Activated naive CD8-positive, alpha-beta T cell treated with anti-CD3 and anti-CD28 coated beads for 36 hours (primary cell): ENCODE data around the gene PPP2R5C. TPM values are rescaled to one million over a fixed set of nuclear protein-coding genes. Genes with fewer than 3 reads are reported as not detected.
A peak's percentile ranks its signal among the peaks of the same experiment; 100 is the strongest.

Experiments used
- DNase-seq: peaks from one replicate; pipeline ENCODE4 v3.0.0; 2021
- H3K27ac Mint-ChIP-seq: one replicate; pipeline ENCODE4 v1.8.0; 2022; ENCODE audit warnings: mild to moderate bottlenecking, moderate library complexity, mixed read lengths
- H3K27me3 Mint-ChIP-seq: one replicate; pipeline ENCODE4 v1.8.0; 2022; ENCODE audit warnings: mild to moderate bottlenecking, mixed read lengths
- H3K36me3 Mint-ChIP-seq: one replicate; pipeline ENCODE4 v1.8.0; 2021; ENCODE audit warnings: mild to moderate bottlenecking, mixed read lengths
- H3K4me1 Mint-ChIP-seq: one replicate; pipeline ENCODE4 v1.8.0; 2021; ENCODE audit warnings: mixed read lengths
- H3K4me3 Mint-ChIP-seq: one replicate; pipeline ENCODE4 v1.8.0; 2022; ENCODE audit warnings: mild to moderate bottlenecking, moderate library complexity, mixed read lengths
- H3K9me3 Mint-ChIP-seq: one replicate; pipeline ENCODE4 v1.8.0; 2022; ENCODE audit warnings: mixed read lengths
- total RNA-seq, 2 experiments: library from RNA; stranded (reverse); gene quantifications; one replicate each; pipeline ENCODE4 v1.2.3, GENCODE V29; 2021

PPP2R5C gene
- total RNA-seq, 2 experiments from 2014 or later: 209 to 221 TPM

DNA sequence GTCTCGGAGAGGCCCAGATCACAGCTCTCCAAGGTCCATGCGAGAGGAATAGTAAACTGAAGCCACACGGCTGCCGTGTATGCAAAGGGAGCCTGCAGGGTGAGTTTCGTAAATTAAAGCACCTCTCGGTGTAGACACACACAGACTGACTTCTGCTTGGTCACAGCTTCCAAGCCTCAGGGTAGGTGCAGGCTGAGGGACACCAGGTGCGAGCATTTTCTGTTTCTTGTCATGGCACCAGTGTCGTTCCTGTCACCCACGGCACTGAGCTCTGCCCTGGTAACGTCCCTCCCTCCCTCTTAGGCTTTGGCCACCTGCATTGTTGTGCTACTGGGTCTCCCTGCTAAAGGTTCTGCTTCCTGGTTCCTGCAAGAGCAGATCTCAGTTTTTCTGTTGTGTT is 126.7 kb downstream of the PPP2R5C start:
- no peaks in the 10 kb centered on the region for H3K4me1 Mint-ChIP-seq
- no peak overlapping the region for H3K4me3 Mint-ChIP-seq
- no peaks in the 10 kb centered on the region for H3K9me3 Mint-ChIP-seq
- peaks cover 31% of the 10 kb centered on the region for H3K36me3 Mint-ChIP-seq
- H3K27me3 Mint-ChIP-seq: no peaks in the 10 kb centered on the region
- no peak for DNase-seq
- H3K27ac Mint-ChIP-seq: no peak overlapping the region

DNA sequence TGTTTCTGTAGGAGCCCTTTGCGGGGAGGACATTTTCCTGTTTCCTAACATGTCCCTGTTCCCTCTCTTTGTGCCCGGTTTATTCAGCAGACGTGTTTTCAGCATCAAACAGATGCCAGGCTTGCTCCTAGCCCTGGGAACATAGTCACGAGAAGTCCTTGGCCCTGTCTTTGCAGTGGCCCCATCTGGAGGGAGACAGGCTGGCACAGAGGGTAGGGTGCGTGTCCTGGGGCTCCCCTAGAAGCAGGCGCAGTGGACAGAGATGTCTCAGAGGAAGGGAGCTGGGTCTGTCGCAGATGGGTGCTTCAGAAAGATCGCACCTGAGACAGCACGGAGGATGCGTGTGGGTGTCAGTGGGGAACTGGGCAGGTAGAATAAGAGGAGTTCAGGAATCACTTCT is 127.9 kb downstream of the PPP2R5C start:
- no peak for DNase-seq
- H3K27me3 Mint-ChIP-seq: no peaks in the 10 kb centered on the region
- no peaks in the 10 kb centered on the region for H3K9me3 Mint-ChIP-seq
- H3K4me1 Mint-ChIP-seq: no peaks in the 10 kb centered on the region
- peaks cover 22% of the 10 kb centered on the region for H3K36me3 Mint-ChIP-seq
- H3K27ac Mint-ChIP-seq: no peak overlapping the region
- H3K4me3 Mint-ChIP-seq: no peak overlapping the region

DNA sequence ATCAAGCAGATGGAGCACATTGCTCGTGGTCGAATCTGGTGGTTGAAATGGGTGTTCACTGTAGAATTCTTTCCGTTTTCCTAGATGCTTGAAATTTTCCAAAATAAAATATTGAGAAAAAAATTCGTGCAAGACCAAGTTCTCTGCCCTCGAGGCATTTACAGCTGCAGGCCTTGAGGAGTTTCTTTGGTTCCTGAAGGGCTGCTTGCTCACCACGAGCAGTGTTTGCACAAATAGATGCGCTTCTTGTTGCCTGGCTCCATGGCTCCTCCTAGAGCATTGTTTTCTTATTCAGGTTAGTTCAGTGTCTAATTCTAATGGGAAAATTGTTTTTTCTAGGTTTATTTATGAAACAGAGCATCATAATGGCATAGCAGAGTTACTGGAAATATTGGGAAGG is 128.4 kb downstream of the PPP2R5C start:
- Mint-ChIP-seq H3K27ac (no peak overlapping the region), H3K36me3 (peaks cover 19% of the 10 kb centered on the region), H3K27me3 (no peaks in the 10 kb centered on the region), H3K9me3 (no peaks in the 10 kb centered on the region), H3K4me3 (no peak overlapping the region), H3K4me1 (no peaks in the 10 kb centered on the region)
- DNase-seq: no peak

DNA sequence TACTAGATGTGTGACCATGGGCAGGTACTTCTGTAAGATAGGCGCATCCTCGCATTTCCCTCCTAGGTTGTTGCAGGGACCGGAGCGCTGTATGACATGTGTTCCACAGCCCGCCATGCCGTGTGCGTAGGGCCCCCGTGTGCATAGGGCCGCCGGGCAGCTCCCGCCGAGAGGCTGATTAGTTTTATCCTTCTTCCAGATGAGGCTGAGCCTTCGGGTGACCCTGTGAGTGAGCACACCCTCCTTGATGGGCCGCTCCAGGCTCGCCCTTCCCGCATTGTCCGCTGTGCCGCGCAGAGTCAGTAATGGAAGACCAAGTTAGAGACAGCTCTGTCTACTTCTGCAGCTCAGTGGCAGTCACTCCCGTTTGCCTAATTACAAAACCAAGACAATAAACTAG is 130.0 kb downstream of the PPP2R5C start:
- H3K9me3 Mint-ChIP-seq: no peaks in the 10 kb centered on the region
- peaks cover 11% of the 10 kb centered on the region for H3K36me3 Mint-ChIP-seq
- no peak overlapping the region for H3K27ac Mint-ChIP-seq
- H3K27me3 Mint-ChIP-seq: no peaks in the 10 kb centered on the region
- H3K4me3 Mint-ChIP-seq: no peak overlapping the region
- H3K4me1 Mint-ChIP-seq: no peaks in the 10 kb centered on the region
- no peak for DNase-seq

DNA sequence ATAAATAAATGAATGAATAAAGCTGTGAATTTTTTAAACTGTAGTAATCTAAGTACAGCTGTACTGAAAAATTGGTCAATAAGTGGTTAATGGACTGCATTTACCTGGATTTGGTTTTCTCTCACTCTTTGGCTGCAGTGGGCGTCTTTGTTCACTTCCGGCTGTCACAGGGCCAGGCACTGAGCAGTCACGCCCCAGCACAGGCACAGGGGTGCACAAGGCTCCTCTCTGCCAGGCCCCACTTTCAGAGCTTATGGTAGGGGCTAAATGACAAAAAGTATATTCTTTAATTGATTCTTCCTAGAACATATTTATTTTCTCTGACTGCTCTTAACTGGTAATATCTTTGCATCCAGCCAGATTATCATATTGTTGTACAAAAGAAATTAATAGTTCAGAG is 132.2 kb downstream of the PPP2R5C start:
- H3K9me3 Mint-ChIP-seq: no peaks in the 10 kb centered on the region
- no peaks in the 10 kb centered on the region for H3K27me3 Mint-ChIP-seq
- no peak overlapping the region for H3K4me3 Mint-ChIP-seq
- H3K27ac Mint-ChIP-seq: no peak overlapping the region
- no peak for DNase-seq
- peaks cover 10% of the 10 kb centered on the region for H3K36me3 Mint-ChIP-seq
- no peaks in the 10 kb centered on the region for H3K4me1 Mint-ChIP-seq

DNA sequence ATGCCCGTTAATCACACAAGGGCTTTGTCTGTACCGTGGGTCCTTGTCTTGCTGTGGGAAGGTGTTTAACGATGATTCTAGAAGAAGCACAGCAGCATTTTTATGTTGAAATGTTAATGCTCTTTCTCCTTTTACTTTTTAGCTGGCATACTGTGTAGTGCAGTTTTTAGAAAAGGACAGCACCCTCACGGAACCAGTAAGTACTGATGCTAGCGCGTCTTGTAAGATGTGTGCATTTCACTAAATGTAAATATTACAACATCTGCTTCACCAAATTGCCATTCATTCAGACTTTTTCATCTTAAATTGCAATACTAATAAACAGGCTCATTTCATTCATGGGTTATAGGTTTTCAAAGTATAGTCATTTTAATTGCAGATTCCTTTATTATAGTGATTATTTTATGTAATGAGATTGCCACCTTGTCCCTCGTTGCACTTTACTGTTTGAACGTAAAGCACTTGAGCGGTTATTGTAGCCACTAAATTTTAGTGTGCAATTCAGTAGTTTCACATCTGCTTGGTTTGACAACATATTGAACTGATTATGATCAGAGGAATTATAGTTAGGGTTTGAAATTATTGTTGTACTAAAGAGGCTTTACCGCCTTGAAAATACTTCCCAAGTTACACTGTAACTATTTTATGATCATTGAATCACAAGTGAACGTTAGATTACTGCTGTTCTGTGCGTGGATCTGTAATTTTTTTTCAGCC is 133.0 kb downstream of the PPP2R5C start:
- H3K27me3 Mint-ChIP-seq: no peaks in the 10 kb centered on the region
- H3K9me3 Mint-ChIP-seq: no peaks in the 10 kb centered on the region
- H3K4me3 Mint-ChIP-seq: no peak overlapping the region
- no peak for DNase-seq
- no peaks in the 10 kb centered on the region for H3K4me1 Mint-ChIP-seq
- H3K36me3 Mint-ChIP-seq: peaks cover 10% of the 10 kb centered on the region
- H3K27ac Mint-ChIP-seq: no peak overlapping the region

DNA sequence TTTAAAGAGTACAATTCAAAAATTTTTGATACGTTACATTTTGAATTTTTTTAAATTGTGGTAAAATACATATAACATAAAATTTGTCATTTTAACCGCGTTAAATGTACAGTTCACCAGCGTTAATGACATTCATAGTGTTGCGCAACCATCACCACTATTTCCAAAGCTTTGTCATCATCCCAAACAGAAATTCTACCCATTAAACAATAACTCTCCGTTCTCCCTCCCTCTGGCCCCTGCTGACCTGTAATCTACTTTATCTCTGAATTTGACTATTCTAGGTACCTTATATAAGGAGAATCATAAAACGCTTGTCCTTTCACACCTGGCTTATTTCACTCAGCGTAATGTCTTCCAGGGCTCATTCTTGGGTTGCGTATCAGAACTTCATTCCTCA is 133.7 kb downstream of the PPP2R5C start:
- H3K4me1 Mint-ChIP-seq: no peaks in the 10 kb centered on the region
- DNase-seq: no peak
- H3K4me3 Mint-ChIP-seq: no peak overlapping the region
- H3K27ac Mint-ChIP-seq: no peak overlapping the region
- H3K36me3 Mint-ChIP-seq: peaks cover 10% of the 10 kb centered on the region
- H3K9me3 Mint-ChIP-seq: no peaks in the 10 kb centered on the region
- H3K27me3 Mint-ChIP-seq: no peaks in the 10 kb centered on the region

DNA sequence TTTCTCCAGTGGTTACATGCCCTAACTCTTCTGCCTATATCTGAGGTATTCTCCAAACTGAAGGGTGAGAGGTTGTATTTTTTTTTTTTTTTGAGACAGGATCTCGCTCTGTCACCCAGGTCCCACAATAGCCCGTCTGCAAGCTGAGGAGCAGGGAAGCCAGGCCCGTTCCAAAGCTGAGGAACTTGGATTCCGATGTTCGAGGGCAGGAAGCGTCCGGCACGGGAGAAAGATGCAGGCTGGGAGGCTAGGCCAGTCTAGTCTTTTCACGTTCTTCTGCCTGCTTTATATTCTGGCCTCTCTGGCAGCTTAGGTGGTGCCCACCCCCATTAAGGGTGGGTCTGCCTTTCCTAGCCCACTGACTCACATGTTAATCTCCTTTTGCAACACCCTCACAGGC is 135.8 kb downstream of the PPP2R5C start:
- Mint-ChIP-seq H3K27me3 (no peaks in the 10 kb centered on the region), H3K4me1 (no peaks in the 10 kb centered on the region), H3K9me3 (no peaks in the 10 kb centered on the region), H3K27ac (no peak overlapping the region), H3K4me3 (no peak overlapping the region), H3K36me3 (peaks cover 15% of the 10 kb centered on the region)
- DNase-seq: no peak

DNA sequence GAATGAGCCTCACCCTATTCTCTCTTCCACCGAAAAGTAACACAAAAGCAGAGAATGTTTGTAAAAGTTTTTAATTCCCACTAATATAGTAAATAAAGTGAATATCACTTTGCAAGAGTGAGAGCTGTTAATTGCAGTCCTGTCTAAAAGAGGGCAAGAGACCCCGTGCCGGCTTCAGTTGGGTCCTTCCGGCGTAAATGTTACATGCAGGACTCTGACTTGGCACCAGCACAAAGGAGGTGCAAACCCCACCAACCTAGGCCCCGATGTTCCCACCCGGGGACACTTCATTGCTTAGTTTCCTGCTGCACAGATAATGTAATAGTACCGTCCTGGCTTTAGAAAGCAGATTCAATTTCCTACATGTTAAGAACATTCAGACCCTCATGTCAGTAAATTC is 136.9 kb downstream of the PPP2R5C start:
- H3K36me3 Mint-ChIP-seq: peaks cover 14% of the 10 kb centered on the region
- H3K9me3 Mint-ChIP-seq: no peaks in the 10 kb centered on the region

DNA sequence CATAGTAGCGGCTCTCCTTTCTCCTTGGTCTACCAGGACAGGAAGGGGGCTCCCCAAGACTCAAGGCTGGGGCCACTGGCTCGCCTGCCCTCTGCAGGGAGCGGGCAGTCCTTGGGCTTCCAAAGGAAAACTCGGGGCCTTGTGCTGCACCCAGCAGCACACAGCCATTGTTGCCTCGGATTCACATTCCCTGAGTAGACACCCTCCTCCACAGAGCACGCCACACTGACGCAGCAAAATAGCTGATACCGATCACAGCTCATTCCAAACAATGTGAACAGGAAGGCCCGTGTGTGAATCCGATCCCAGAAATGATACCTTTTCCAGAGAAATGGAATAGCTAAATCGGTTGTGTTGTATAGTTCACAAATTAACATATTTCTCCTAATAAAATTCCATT is 137.8 kb downstream of the PPP2R5C start:
- Mint-ChIP-seq H3K4me1 (no peaks in the 10 kb centered on the region), H3K27ac (no peak overlapping the region), H3K9me3 (no peaks in the 10 kb centered on the region), H3K36me3 (peaks cover 16% of the 10 kb centered on the region), H3K4me3 (no peak overlapping the region), H3K27me3 (no peaks in the 10 kb centered on the region)
- no peak for DNase-seq

More for the DNA sequence above, 136.9 kb downstream of the PPP2R5C start:
- DNase-seq: no peak
- H3K4me1 Mint-ChIP-seq: no peaks in the 10 kb centered on the region
- H3K27ac Mint-ChIP-seq: peak overlapping the region; percentile 66
- no peak overlapping the region for H3K4me3 Mint-ChIP-seq
- no peaks in the 10 kb centered on the region for H3K27me3 Mint-ChIP-seq

DNA sequence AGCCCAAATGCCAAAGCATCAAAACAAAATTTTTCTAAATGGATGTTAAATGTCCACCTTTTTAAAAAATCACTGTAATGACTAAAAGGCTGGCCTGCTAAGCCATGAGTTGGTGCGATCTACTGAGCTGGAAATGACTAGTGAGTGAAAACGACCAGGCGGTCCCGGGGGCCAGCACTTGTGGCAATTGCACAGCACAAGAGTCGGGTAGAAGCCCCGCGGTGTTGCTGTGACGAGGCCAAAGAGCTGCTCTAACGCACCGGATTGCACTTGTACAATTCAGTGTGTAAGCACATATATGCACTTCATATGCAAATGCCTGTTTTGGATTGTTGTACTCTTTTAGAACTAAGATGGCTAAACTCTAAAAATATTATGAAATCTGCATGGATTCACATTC is 138.7 kb downstream of the PPP2R5C start:
- Mint-ChIP-seq H3K4me3 (no peak overlapping the region), H3K9me3 (no peaks in the 10 kb centered on the region), H3K27ac (no peak overlapping the region), H3K4me1 (no peaks in the 10 kb centered on the region), H3K27me3 (no peaks in the 10 kb centered on the region), H3K36me3 (peaks cover 15% of the 10 kb centered on the region)
- no peak for DNase-seq

DNA sequence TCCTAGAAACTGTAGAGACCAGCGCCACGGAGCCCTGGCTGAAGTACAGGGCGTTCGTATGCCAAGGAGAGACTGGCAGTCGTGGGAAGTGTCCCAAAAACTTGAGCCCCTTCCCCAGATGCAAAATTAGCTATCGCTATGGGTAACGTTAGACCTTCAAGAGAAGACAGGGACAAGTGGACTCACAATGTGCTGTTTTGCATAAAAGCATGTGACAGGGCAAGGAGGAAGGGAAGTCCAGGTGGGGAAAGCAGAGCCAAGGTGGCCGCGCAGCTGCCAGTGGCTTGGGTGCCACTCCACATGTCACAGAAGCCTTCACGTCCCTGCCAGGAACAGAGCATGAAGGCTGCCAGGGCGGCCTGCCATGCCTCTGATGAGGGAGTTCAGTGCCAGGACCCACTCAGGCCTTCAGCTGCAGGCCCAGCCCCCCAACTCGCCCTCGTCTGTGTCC is 141.6 kb downstream of the PPP2R5C start:
- Mint-ChIP-seq H3K27me3 (no peaks in the 10 kb centered on the region), H3K36me3 (peaks cover 10% of the 10 kb centered on the region), H3K27ac (no peak overlapping the region)

DNA sequence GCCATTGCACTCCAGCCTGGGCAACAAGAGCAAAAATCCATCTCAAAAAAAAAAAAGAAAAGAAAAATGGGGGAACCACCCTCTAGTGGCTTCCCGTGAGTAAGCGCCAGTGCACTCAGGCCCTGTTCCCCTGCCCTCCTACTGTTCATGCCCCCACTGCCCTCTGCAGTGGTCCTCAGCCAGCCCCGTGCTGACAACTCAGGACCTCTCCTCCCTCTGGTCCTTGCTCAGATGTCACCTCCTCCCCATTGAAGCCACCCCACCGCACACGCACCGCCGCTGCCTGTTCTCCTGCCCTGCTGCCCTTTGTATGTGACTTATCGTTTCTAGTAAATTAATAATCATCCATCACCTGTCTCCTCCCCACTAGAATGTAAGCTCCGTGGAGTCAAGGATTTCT is 144.1 kb downstream of the PPP2R5C start:
- DNase-seq: no peak
- Mint-ChIP-seq H3K27ac (peak overlapping the region; percentile 6), H3K9me3 (no peaks in the 10 kb centered on the region), H3K4me3 (no peak overlapping the region), H3K36me3 (peaks cover 12% of the 10 kb centered on the region), H3K4me1 (no peaks in the 10 kb centered on the region), H3K27me3 (no peaks in the 10 kb centered on the region)

More for the DNA sequence above, 141.6 kb downstream of the PPP2R5C start:
- H3K4me3 Mint-ChIP-seq: no peak overlapping the region
- no peaks in the 10 kb centered on the region for H3K4me1 Mint-ChIP-seq
- DNase-seq: no peak
- no peaks in the 10 kb centered on the region for H3K9me3 Mint-ChIP-seq

DNA sequence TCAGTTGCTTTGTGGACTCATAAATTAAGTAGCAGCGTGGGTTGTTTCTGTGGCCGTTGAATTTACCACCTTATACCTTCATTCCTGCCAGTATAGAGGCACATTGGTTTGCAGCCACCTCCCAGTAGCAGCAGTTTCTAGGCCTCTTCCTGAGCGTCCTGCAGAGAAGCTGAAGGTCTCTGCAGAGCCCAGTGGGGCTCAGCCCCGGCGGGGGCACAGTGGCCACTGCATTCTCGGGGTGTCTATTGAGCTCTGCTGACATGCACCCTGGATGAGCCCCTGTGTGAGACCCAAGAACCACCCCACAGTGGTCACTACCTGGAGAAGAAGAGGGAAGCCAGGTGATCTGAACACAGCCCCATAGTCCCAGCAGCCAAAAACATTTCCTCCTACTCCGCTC is 145.1 kb downstream of the PPP2R5C start:
- H3K4me1 Mint-ChIP-seq: no peaks in the 10 kb centered on the region
- peaks cover 12% of the 10 kb centered on the region for H3K36me3 Mint-ChIP-seq
- H3K4me3 Mint-ChIP-seq: no peak overlapping the region
- no peak for DNase-seq
- no peaks in the 10 kb centered on the region for H3K27me3 Mint-ChIP-seq
- H3K9me3 Mint-ChIP-seq: no peaks in the 10 kb centered on the region
- no peak overlapping the region for H3K27ac Mint-ChIP-seq

DNA sequence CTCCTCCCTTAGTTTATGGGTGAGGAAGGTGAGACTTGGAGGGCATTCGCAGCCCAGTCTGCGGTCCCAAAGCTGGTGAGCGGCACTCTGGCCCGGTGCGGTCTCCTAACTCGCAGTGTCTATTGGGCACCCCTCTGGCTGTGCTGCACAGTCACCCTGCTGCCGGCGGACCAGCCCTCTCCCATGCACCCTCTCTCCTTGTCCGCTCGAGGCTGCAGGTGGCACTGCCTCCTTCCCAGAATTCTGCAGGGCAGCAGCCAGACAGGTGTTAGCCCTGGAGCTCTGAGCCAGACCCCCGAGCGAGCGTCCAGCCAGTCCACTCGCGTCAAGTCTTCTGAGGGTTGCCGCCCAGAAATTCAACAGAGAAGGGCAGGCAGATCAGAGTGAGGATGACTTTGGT is 146.1 kb downstream of the PPP2R5C start:
- Mint-ChIP-seq H3K36me3 (peaks cover 4% of the 10 kb centered on the region), H3K9me3 (no peaks in the 10 kb centered on the region), H3K27me3 (no peaks in the 10 kb centered on the region), H3K27ac (no peak overlapping the region), H3K4me3 (no peak overlapping the region), H3K4me1 (no peaks in the 10 kb centered on the region)
- no peak for DNase-seq

DNA sequence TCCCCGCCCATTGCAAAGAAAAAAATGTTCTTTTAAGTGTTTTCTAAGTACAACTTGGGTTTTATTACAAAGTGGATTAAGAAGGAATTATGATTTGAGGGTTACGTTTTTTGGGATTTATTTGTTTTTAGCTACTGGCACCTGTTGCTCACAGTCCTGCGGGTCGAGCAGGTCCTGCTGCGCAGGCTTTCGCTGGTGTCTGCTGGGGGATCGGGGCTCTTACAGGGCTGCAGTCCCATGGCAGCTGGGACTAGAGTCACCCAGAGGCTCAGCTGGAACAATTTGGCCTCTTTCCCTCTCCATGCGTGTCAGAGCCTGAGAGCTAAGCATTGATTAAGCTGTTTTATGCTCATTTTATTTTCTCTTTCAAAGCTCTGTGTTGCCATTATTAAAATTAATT is 147.3 kb downstream of the PPP2R5C start:
- no peaks in the 10 kb centered on the region for H3K27me3 Mint-ChIP-seq
- no peak for DNase-seq
- no peaks in the 10 kb centered on the region for H3K9me3 Mint-ChIP-seq
- H3K36me3 Mint-ChIP-seq: peaks cover 2% of the 10 kb centered on the region
- no peak overlapping the region for H3K27ac Mint-ChIP-seq
- H3K4me1 Mint-ChIP-seq: no peaks in the 10 kb centered on the region
- H3K4me3 Mint-ChIP-seq: no peak overlapping the region
